SK-N-SH treated with all-trans-retinoic acid at 6 μM for 48 hours (cell line): ENCODE results near the gene SEL1L3.

Experiments
- ATAC-seq: fragments of 200-7000 bp; cut with Tn5 transposase; 3 replicates; pipeline ENCODE4 v1.9.1; 2020; ENCODE audit warnings: mild to moderate bottlenecking, moderate library complexity
- ARNTL ChIP-seq: fragments of 450-650 bp; formaldehyde crosslinking; IDR thresholded peaks from 2 replicates; pipeline ENCODE4 v1.5.0; 2020; ENCODE audit warnings: low read depth, mild to moderate bottlenecking, moderate library complexity, borderline replicate concordance
- CSDC2 ChIP-seq: fragments of 250-450 bp; sonication (Bioruptor Pico); IDR thresholded peaks from 2 replicates; pipeline ENCODE4 v1.5.0; 2020; ENCODE audit warnings: mild to moderate bottlenecking, moderate library complexity
- ESRRG ChIP-seq: fragments of 250-450 bp; sonication (Bioruptor Pico); IDR thresholded peaks from 2 replicates; pipeline ENCODE4 v1.6.1; 2021; ENCODE audit warnings: mild to moderate bottlenecking
- ISL1 ChIP-seq: fragments of 250-450 bp; sonication (Bioruptor Pico); IDR thresholded peaks from 2 replicates; pipeline ENCODE4 v2.1.2; 2022; ENCODE audit warnings: mild to moderate bottlenecking, moderate library complexity
- POU6F1 ChIP-seq: fragments of 250-450 bp; sonication (Bioruptor Pico); IDR thresholded peaks from 2 replicates; pipeline ENCODE4 v1.8.0; 2021; ENCODE audit warnings: low read depth, mild to moderate bottlenecking, moderate library complexity, borderline replicate concordance
- PPARA ChIP-seq: fragments of 250-450 bp; sonication (Bioruptor Pico); IDR thresholded peaks from 2 replicates; pipeline ENCODE4 v1.5.0; 2020; ENCODE audit warnings: mild to moderate bottlenecking, borderline replicate concordance
- RARB ChIP-seq: fragments of 250-450 bp; sonication (Bioruptor Pico); IDR thresholded peaks from 2 replicates; pipeline ENCODE4 v1.8.0; 2021; ENCODE audit warnings: mild to moderate bottlenecking, moderate library complexity
- SNAI2 ChIP-seq: fragments of 250-450 bp; sonication (Bioruptor Pico); IDR thresholded peaks from 2 replicates; pipeline ENCODE4 v1.5.0; 2020; ENCODE audit warnings: mild to moderate bottlenecking, moderate library complexity
- TCF4 ChIP-seq: fragments of 250-450 bp; sonication (Bioruptor Pico); IDR thresholded peaks from 2 replicates; pipeline ENCODE4 v1.8.0; 2021; ENCODE audit warnings: mild to moderate bottlenecking, moderate library complexity, borderline replicate concordance
- TOX ChIP-seq: fragments of 250-450 bp; sonication (Bioruptor Pico); IDR thresholded peaks from 2 replicates; pipeline ENCODE4 v1.8.0; 2021; ENCODE audit warnings: mild to moderate bottlenecking, moderate library complexity, borderline replicate concordance
- TSHZ2 ChIP-seq: fragments of 250-450 bp; sonication (Bioruptor Pico); IDR thresholded peaks from 2 replicates; pipeline ENCODE4 v1.5.0; 2020; ENCODE audit warnings: mild to moderate bottlenecking, moderate library complexity
- ZFP3 ChIP-seq: fragments of 250-450 bp; sonication (Bioruptor Pico); IDR thresholded peaks from 2 replicates; pipeline ENCODE4 v1.5.0; 2020; ENCODE audit warnings: mild to moderate bottlenecking, moderate library complexity
- ZFP30 ChIP-seq: fragments of 450-650 bp; formaldehyde crosslinking; IDR thresholded peaks from 2 replicates; pipeline ENCODE4 v1.5.0; 2022; ENCODE audit warnings: mild to moderate bottlenecking, moderate library complexity
- ZNF565 ChIP-seq: fragments of 450-650 bp; formaldehyde crosslinking; conservative IDR thresholded peaks from 2 replicates; pipeline ENCODE4 v1.5.0; 2020; ENCODE audit warnings: low read depth, mild to moderate bottlenecking, moderate library complexity
- ZNF70 ChIP-seq: fragments of 450-650 bp; formaldehyde crosslinking; IDR thresholded peaks from 2 replicates; pipeline ENCODE4 v1.5.0; 2020; ENCODE audit warnings: mild to moderate bottlenecking, moderate library complexity
- ZNF8 ChIP-seq: fragments of 450-650 bp; formaldehyde crosslinking; IDR thresholded peaks from 2 replicates; pipeline ENCODE4 v1.5.0; 2020; ENCODE audit warnings: mild to moderate bottlenecking, moderate library complexity
- TF ChIP-seq, protein P1 (sequence below): fragments of 250-450 bp; sonication (Bioruptor Pico); IDR thresholded peaks from 2 replicates; pipeline ENCODE4 v1.8.0; 2020; ENCODE audit warnings: mild to moderate bottlenecking, moderate library complexity, borderline replicate concordance
- TF ChIP-seq, protein P2 (sequence below): fragments of 250-450 bp; sonication (Bioruptor Pico); IDR thresholded peaks from 2 replicates; pipeline ENCODE4 v1.5.1; 2021; ENCODE audit warnings: mild to moderate bottlenecking, moderate library complexity

The SEL1L3 gene

DNA sequence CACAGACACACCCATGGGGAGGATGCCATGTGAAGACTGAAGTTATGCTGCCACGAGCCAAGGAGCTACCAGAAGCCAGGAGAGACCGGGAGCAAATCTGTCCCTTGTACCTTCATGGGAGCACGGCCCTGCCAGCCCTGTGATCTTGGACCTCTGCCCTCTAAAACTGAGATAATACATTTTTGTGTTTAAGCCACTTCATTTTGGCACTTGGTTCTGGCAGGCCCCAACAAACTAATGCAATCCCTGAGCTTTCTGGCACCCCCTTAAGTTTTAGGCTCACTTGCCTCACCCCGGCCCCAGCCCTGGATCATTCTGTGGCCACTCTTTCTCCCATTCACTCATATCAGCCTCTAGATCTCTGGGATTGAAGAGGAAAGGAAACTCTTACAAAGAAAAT is 35.4 kb downstream of the SEL1L3 start:
- TF ChIP-seq ZNF8 (CRISPR knock-in tag) (no peak), RARB (CRISPR knock-in tag) (no peak), ESRRG (CRISPR knock-in tag) (no peak), ZFP3 (CRISPR knock-in tag) (no peak), POU6F1 (CRISPR knock-in tag) (no peak), PPARA (CRISPR knock-in tag) (no peak), ZNF70 (CRISPR knock-in tag) (no peak), SNAI2 (CRISPR knock-in tag) (no peak), ARNTL (no peak)
- ATAC-seq: no peak

DNA sequence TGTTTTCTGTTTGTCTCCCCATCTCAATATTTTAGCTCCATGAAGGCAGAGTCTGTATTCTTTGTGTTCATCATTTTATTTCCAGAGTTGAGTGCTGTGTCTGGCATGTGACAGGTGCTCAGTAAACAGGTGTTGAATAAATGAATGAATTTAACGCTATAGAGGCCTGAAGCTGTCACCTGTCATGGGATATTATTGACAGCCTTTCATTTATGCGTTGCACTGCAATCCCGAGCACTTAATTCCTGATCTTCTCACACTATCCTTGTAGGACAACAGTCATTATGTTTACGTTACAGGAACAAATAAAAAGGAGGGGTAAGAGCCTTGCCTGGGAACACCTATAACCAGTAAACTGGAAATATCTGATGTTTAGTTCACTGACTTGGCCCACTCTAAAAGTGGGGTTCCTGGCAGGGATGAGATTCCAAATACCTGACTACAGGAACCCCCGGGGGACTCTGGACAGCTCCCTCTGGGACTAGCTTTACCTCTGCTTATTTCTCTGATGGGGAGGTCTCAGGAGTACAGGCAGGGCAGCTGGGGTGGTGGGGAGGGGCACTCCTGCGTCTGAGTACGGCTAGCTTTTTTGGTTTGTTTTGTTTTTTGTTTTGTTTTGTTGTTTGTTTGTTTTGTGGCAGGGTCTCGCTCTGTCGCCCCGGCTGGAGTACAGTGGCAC is 36.6 kb downstream of the SEL1L3 start:
- TF ChIP-seq PPARA (CRISPR knock-in tag) (no peak), TCF4 (no peak), TOX (CRISPR knock-in tag) (no peak), ZFP3 (CRISPR knock-in tag) (no peak), CSDC2 (CRISPR knock-in tag) (no peak), ISL1 (no peak), ZNF565 (CRISPR knock-in tag) (no peak), ZFP30 (no peak), ESRRG (CRISPR knock-in tag) (no peak)
- TF ChIP-seq, protein P1, sequence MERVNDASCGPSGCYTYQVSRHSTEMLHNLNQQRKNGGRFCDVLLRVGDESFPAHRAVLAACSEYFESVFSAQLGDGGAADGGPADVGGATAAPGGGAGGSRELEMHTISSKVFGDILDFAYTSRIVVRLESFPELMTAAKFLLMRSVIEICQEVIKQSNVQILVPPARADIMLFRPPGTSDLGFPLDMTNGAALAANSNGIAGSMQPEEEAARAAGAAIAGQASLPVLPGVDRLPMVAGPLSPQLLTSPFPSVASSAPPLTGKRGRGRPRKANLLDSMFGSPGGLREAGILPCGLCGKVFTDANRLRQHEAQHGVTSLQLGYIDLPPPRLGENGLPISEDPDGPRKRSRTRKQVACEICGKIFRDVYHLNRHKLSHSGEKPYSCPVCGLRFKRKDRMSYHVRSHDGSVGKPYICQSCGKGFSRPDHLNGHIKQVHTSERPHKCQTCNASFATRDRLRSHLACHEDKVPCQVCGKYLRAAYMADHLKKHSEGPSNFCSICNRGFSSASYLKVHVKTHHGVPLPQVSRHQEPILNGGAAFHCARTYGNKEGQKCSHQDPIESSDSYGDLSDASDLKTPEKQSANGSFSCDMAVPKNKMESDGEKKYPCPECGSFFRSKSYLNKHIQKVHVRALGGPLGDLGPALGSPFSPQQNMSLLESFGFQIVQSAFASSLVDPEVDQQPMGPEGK (CRISPR knock-in tag): no peak
- TF ChIP-seq, protein P2, sequence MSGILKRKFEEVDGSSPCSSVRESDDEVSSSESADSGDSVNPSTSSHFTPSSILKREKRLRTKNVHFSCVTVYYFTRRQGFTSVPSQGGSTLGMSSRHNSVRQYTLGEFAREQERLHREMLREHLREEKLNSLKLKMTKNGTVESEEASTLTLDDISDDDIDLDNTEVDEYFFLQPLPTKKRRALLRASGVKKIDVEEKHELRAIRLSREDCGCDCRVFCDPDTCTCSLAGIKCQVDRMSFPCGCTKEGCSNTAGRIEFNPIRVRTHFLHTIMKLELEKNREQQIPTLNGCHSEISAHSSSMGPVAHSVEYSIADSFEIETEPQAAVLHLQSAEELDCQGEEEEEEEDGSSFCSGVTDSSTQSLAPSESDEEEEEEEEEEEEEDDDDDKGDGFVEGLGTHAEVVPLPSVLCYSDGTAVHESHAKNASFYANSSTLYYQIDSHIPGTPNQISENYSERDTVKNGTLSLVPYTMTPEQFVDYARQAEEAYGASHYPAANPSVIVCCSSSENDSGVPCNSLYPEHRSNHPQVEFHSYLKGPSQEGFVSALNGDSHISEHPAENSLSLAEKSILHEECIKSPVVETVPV (CRISPR knock-in tag): no peak
- ATAC-seq: no peak

DNA sequence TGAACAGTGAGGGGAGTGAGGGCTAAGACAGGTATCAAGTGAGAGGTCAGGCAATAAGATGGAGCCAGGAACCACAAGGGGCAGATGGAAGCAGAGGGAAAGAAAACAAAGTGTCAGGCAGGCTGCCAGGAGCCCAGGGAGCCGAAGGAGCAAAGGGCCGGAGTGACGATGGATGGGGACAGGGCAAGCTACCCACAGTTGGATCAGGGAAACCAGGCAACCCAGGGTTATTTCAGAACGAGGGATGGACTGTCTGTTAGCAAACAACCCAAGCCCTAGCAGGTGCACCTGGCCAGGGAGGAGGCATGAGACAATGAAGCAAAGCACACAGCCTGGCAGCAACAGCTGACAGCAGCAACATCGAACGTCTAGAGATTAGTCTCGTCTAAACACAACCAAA is 39.2 kb downstream of the SEL1L3 start:
- TF ChIP-seq ZNF70 (CRISPR knock-in tag) (no peak), RARB (CRISPR knock-in tag) (no peak), TCF4 (no peak), SNAI2 (CRISPR knock-in tag) (no peak), ZFP30 (no peak), POU6F1 (CRISPR knock-in tag) (no peak), TSHZ2 (CRISPR knock-in tag) (no peak)
- TF ChIP-seq, protein P1 (CRISPR knock-in tag): no peak
- no peak for ATAC-seq
